K562 (cell line): ENCODE measurements around the gene DNAJB13. TPM values are rescaled to one million over a fixed set of nuclear protein-coding genes. Genes with fewer than 3 reads are reported as not detected.
A peak's percentile ranks its signal among the peaks of the same experiment; 100 is the strongest.

ENCODE experiments used
- ATAC-seq: fragments of 200-7000 bp; cut with Tn5 transposase; 3 replicates; pipeline ENCODE4 v1.9.1; 2020; ENCODE audit warnings: moderate library complexity
- BruUV-seq: library from RNA; stranded (reverse); fragments of 400-500 nt; replicated peaks from 2 replicates; lab custom pipeline; 2021; lab: Mats Ljungman, UMichigan
- CTCF ChIA-PET: fragments of 300-600 bp; formaldehyde crosslinking; extraction: SDS; loops from one replicate; lab custom pipeline; 2021; ENCODE audit warnings: low intra/inter-chr PET ratio; lab: Yijun Ruan, JAX
- POLR2A ChIA-PET: fragments of 300-600, 350-650 bp; sonication (Branson Sonifier 250); formaldehyde crosslinking; extraction: SDS; loops from one replicate; lab custom pipeline; 2021; ENCODE audit warnings: antibody characterized with exemption, inconsistent platforms; lab: Yijun Ruan, JAX
- DNase-seq, 4 experiments: peaks; one replicate each; pipeline versions ENCODE4 v3.0.0 to v3.0.0-alpha.2; 2011 to 2018; ENCODE audit warnings: low spot score in 3 of 4, mixed read lengths in 3 of 4; ENCODE audit errors: extremely low read depth in 1 of 4
- FAIRE-seq: peaks from 2 replicates; lab custom pipeline; 2011; peaks lifted over from hg19 to GRCh38; lab: Jason Lieb, UNC
- H2AFZ ChIP-seq: 2 replicates; pipeline ENCODE4 v1.6.0; 2011; ENCODE audit warnings: low read depth, low read length, control low read depth, inconsistent platforms
- H3K27ac ChIP-seq: fragments of 200-600 bp; 3 replicates; pipeline ENCODE4 v1.8.0; 2011; ENCODE audit warnings: low read depth, mild to moderate bottlenecking, control low read depth, inconsistent platforms, low read length, moderate library complexity, mixed read lengths; ENCODE audit errors: extremely low read depth
- H3K27me3 ChIP-seq, 2 experiments: fragments of 300-600 bp in 1 of 2; 2 replicates in 1 of 2; 3 replicates in 1 of 2; pipeline versions ENCODE4 v1.6.0 to v1.8.0; 2011; ENCODE audit warnings: inconsistent platforms in 2 of 2, low read length in 2 of 2, mild to moderate bottlenecking in 1 of 2, mixed read lengths in 1 of 2, moderate library complexity in 1 of 2; ENCODE audit not compliant: control insufficient read depth in 2 of 2, insufficient read depth in 2 of 2
- H3K36me3 ChIP-seq: fragments of 300-600 bp; 3 replicates; pipeline ENCODE4 v1.8.0; 2011; ENCODE audit warnings: mild to moderate bottlenecking, low read length, inconsistent platforms; ENCODE audit not compliant: control insufficient read depth, insufficient read depth
- H3K4me1 ChIP-seq, 2 experiments: fragments of 200-600 bp in 1 of 2; replicated peaks in 1 of 2; 2 replicates in 1 of 2; 3 replicates in 1 of 2; pipeline versions ENCODE4 v1.5.1 to v1.8.0; 2011; ENCODE audit warnings: inconsistent platforms in 2 of 2, low read length in 2 of 2, mild to moderate bottlenecking in 1 of 2, mixed read lengths in 1 of 2, moderate library complexity in 1 of 2; ENCODE audit not compliant: control insufficient read depth in 2 of 2, insufficient read depth in 2 of 2
- H3K4me2 ChIP-seq: 2 replicates; pipeline ENCODE4 v1.6.1; 2011; ENCODE audit warnings: low read length, control low read depth, inconsistent platforms, mixed read lengths; ENCODE audit not compliant: insufficient read depth
- H3K4me3 ChIP-seq: fragments of 200-600 bp; sonication (generic), shearing (Covaris generic); 2 replicates; pipeline ENCODE4 v1.5.1; 2016; ENCODE audit warnings: control low read depth, inconsistent platforms
- H3K79me2 ChIP-seq: fragments of 200-600 bp; 3 replicates; pipeline ENCODE4 v1.8.0; 2011; ENCODE audit warnings: low read length, inconsistent platforms; ENCODE audit not compliant: control insufficient read depth, insufficient read depth
- H3K9ac ChIP-seq, 2 experiments: 2 replicates each; pipeline versions ENCODE4 v1.6.0 to v1.6.1; 2011; ENCODE audit warnings: low read depth in 2 of 2, low read length in 2 of 2, control low read depth in 1 of 2, inconsistent platforms in 1 of 2, mild to moderate bottlenecking in 1 of 2, mixed read lengths in 1 of 2; ENCODE audit not compliant: insufficient read depth in 1 of 2
- H3K9me1 ChIP-seq: one replicate; pipeline ENCODE4 v1.6.0; 2011; ENCODE audit warnings: inconsistent platforms, mild to moderate bottlenecking, low read length, moderate library complexity; ENCODE audit not compliant: control insufficient read depth, insufficient read depth
- H3K9me3 ChIP-seq: replicated peaks from 2 replicates; pipeline ENCODE4 v1.5.1; 2011; ENCODE audit warnings: low read depth, low read length, inconsistent platforms; ENCODE audit not compliant: control insufficient read depth, insufficient read depth
- H4K20me1 ChIP-seq: replicated peaks from 2 replicates; pipeline ENCODE4 v1.6.1; 2011; ENCODE audit warnings: low read length, inconsistent platforms, mixed read lengths; ENCODE audit not compliant: control insufficient read depth, insufficient read depth
- CREB3L1 ChIP-seq: fragments of 450-650 bp; IDR thresholded peaks from 2 replicates; pipeline ENCODE4 v1.6.1; 2014; ENCODE audit warnings: low read depth, mild to moderate bottlenecking, moderate library complexity, borderline replicate concordance
- CTCF ChIP-seq, 3 experiments: IDR thresholded peaks in 2 of 3; conservative IDR thresholded peaks in 1 of 3; 2 replicates each; pipeline ENCODE4 v1.5.1; 2011 to 2012; ENCODE audit warnings: low read length in 3 of 3, mild to moderate bottlenecking in 3 of 3, control low read depth in 2 of 3, improper control_type of control experiment in 1 of 3, inconsistent platforms in 1 of 3, low read depth in 1 of 3, mixed read lengths in 1 of 3, moderate library complexity in 1 of 3; ENCODE audit not compliant: insufficient read depth in 2 of 3
- PCBP2 ChIP-seq: fragments of 200-400 bp; formaldehyde crosslinking; IDR thresholded peaks from 2 replicates; pipeline ENCODE4 v1.6.1; 2018; ENCODE audit warnings: low read length, low read depth, mild to moderate bottlenecking, moderate library complexity; ENCODE audit not compliant: poor library complexity, severe bottlenecking
- TEAD2 ChIP-seq: fragments of 450-650 bp; IDR thresholded peaks from 2 replicates; pipeline ENCODE4 v1.6.1; 2016; ENCODE audit warnings: missing genetic modification characterization, control low read depth, missing compliant biosample characterization
- ZBTB7A ChIP-seq: IDR thresholded peaks from 2 replicates; pipeline ENCODE4 v1.6.1; 2011; ENCODE audit warnings: low read depth, mild to moderate bottlenecking, low read length, moderate library complexity, borderline replicate concordance; ENCODE audit not compliant: control insufficient read depth
- WGBS: fragments of 100-300 bp; shearing (Covaris generic); methylation state at CpG from one replicate; pipeline ENCODE4 v1.1.6; 2016; ENCODE audit warnings: low coverage, mixed read lengths; ENCODE audit not compliant: insufficient coverage; ENCODE audit errors: missing lambda C conversion rate; 5-methylcytosine and 5-hydroxymethylcytosine counted together
- in situ Hi-C: fragments of 300-500 bp; cut with MboI; formaldehyde crosslinking; loops from 4 replicates; pipeline ENCODE4 v1.15.0; 2018; ENCODE audit warnings: inconsistent platforms, mixed read lengths
- intact Hi-C: fragments of 100-400 bp; cut with micrococcal nuclease; formaldehyde crosslinking; loops from 2 replicates; pipeline ENCODE4 v1.14.2; 2022
- polyA plus RNA-seq, 8 experiments: library from polyadenylated mRNA; depleted of rRNA in 4 of 8; stranded (reverse) in 5 of 8; unstranded in 3 of 8; fragments of >200 nt; fragmentation: Nextera tagmentation in 2 of 8; fragmentation: Illumina TruSeq in 1 of 8; extraction: Ambion mirVana in 2 of 8; extraction: Trizol in 1 of 8; gene quantifications; 2 replicates each; pipeline versions ENCODE4 v1.2.1 to v1.2.3, GENCODE V29; 2011 to 2014; ENCODE audit warnings: inconsistent platforms in 1 of 8, missing spikeins in 1 of 8
- total RNA-seq, 7 experiments: library from RNA; depleted of rRNA in 6 of 7; stranded (reverse); fragments of >200 nt in 6 of 7; fragmentation: Illumina TruSeq in 2 of 7; extraction: Trizol in 2 of 7; gene quantifications; 2 replicates each; pipeline versions ENCODE4 v1.2.1 to v1.2.3, GENCODE V29; 2011 to 2021; ENCODE audit warnings: low replicate concordance in 1 of 7

Gene DNAJB13
- total and polyA plus RNA-seq, 9 of the 15 experiments (the other 6 are each of a cell fraction or from before 2014, with no cell fraction given), result 0.14 TPM; not detected in 8

GRCh38 chr11:74013141-74013540 is 62.3 kb downstream of the DNAJB13 start:
- DNase-seq (no peak), FAIRE-seq (no peak), ATAC-seq (no peak)
- Histone ChIP-seq H3K4me2 (no peak overlapping the region), H3K4me3 (no peak overlapping the region), H3K9ac (peak overlapping the region in 1 of 2 experiments; percentile 31; a peak in 2 of 4 replicates), H3K79me2 (no peaks in the 10 kb centered on the region), H3K9me1 (peaks cover 5% of the 10 kb centered on the region), H3K27ac (no peak overlapping the region), H3K9me3 (no peaks in the 10 kb centered on the region), H3K4me1 (peaks cover 65 to 68% of the 10 kb centered on the region in 2 experiments), H3K27me3 (no peaks in the 10 kb centered on the region), H2AFZ (no peak overlapping the region), H4K20me1 (peaks cover 6% of the 10 kb centered on the region; the same call in 1 of the 2 replicates), H3K36me3 (no peaks in the 10 kb centered on the region; the same call in 2 of the 3 replicates)
- BruUV-seq, result no TSS peak
- ChIA-PET POLR2A (interaction anchor here (0.6 kb wide), 1 partner anchor 18 kb away, joined by 3 read pairs; no protein-coding TSS in a partner anchor), CTCF (no interaction called here)
- 83% methylated on average over 6 of the region's 8 CpGs for WGBS
- intact Hi-C loops (loop anchor here (5.0 kb wide), 1 partner anchor 74 kb away; no protein-coding TSS in a partner anchor), in situ Hi-C loops (no loop called here)
- TF ChIP-seq TEAD2 (tag) (no peak), CREB3L1 (no peak), CTCF (IDR thresholded peaks at IDR 0.05 in 2 of 3, conservative IDR thresholded peaks at IDR 0.05 in 1 of 3; ENCODE audit: insufficient read depth in 2 of 3, low read depth in 1 of 3, low read length in 3 of 3) (peak; percentile 17 to 37 (median 23); a peak in 2 of 6 replicates), PCBP2 (no peak), ZBTB7A (no peak)
